GM21825 (cell line): ENCODE results near the gene RPL9.
A peak's percentile ranks its signal among the peaks of the same experiment; 100 is the strongest.
"Not testable (repeated sequence)": the region's sequence is repeated elsewhere in the genome, so short reads cannot be mapped to it uniquely, and the experiment has no call there.

ENCODE experiments used
- ATAC-seq: cut with Tn5 transposase; IDR thresholded peaks from one replicate; pipeline ENCODE4 v1.9.1; 2021; ENCODE audit warnings: mild to moderate bottlenecking, moderate library complexity; ENCODE audit not compliant: unreplicated experiment

The RPL9 gene

DNA sequence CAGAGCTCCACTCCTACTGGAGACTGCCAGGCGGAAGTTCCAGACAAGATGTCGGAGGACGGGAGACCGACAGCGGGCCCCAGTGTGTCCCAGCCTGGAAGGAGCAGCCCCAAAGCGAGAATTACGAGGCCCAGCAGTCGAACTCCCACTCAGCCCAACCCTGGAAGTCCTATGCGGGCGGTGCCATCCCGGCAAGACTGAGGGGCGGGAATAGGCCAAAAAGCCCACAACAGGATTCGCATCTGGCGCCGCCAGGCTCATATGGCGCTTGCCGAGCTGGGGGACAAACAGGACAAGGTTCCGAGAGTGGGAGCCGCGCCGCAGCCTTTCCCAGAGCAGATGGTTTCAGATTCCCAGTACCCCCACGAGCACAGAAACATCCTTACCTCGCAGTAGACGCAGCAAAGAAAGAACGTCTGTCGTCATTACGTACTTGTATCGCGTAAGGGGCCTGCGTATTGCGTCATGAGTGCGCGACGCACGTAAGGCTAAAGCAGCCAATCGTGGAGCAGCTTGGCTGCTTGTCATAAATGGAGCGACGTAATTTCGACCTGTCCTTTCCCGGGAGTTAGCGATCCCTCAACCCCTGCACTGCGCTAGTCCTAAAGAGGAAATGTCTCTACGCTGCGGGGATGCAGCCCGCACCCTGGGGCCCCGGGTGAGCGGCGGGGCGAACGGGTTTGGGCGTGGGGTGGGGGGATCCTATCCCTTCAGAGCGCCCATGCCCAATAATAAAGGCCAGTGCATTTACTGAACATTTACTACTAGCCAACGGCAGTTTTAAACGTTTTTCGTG is at the start of gene RPL9, which contains the start of gene LIAS:
Gene RPL9 (minus strand): TSS at position 418 of the 796 bp plus-strand sequence. CDS start 483 bp downstream, outside the sequence.
Gene LIAS (plus strand): TSS at position 552 of the 796 bp plus-strand sequence. CDS start 62 bp downstream, at position 614.
- ATAC-seq: peak; percentile 80

DNA sequence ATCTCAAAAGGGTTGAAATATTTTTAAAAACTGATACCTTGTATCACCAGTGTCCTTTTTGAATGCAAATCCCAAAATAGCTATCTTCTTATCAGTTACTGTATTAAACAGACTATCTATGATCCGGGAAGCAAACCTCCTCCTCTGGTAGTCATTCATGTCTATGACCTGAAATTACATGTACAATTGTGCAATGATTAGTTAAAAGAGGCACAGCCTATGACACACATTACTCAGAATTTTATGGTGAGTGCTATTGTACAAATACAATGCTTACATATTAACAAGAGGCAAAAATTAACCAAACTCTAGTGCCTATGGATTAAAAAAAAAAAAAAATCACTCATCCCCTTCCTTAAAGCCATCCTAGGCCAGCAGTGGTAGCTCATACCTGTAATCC is 46.9 kb upstream of the RPL9 start:
- no peak for ATAC-seq

DNA sequence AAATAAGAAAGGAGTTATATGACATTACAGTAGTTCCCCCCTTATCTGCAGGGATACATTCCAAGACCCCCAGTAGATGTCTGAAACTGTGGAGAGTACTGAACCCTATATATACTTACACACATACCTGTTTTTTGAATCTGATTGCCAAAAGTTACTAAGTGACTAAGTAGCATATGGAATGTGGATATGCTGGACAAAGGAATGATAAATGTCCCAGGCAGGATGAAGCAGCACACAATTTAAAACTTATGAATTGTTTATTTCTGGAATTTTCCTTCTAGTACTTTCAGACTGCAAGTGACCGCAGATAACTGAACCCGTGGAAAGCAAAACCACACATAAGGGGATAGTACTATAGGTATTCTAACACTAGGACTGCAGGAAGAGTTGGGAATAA is 45.8 kb upstream of the RPL9 start:
- ATAC-seq: no peak

DNA sequence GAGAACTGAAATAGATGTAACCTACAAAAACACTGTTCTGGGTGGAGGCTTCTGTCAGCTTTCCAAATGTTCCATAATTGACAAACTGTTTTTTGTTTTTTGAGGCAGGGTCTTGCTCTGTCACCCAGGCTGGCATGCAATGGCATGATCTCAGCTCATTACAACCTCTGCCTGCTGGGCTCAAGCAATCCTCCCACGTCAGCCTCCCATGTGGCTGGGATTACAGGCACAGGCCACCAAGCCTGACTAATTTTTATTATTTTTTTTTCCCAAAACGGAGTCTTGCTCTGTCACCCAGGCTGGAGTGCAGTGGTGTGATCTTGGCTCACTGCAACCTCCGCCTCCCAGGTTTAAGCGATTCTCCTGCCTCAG is 43.9 kb upstream of the RPL9 start:
- not testable (repeated sequence) for ATAC-seq

DNA sequence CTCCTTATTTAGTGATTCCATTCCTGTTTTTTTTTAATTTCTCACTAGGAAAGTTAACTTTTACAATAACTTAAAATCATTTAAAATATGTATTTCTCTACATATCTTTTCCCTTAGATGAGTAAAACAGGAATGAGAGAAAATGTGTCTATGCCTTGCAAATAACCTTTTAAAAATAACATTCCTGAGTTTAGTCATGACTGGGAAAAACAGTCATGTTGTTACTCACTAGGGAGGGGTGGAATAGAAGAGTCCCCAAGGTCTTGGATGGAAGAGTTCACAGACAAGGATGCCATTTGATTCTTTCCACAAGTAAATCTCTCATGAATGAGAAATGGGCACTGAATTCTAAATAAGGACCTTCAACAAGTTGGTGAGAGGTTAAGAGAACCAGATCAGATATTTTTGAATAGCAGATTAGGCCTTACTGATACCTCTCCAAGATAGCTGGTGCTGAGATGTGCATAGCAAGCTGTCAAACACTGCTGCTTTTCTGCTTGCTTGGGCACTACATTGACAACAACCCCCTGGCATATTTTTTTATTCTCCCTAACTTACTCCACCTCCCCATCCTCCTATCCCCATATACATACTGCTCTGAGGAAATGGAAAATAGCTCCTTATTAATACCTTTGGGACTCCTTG is 43.4 kb upstream of the RPL9 start:
- no peak for ATAC-seq

DNA sequence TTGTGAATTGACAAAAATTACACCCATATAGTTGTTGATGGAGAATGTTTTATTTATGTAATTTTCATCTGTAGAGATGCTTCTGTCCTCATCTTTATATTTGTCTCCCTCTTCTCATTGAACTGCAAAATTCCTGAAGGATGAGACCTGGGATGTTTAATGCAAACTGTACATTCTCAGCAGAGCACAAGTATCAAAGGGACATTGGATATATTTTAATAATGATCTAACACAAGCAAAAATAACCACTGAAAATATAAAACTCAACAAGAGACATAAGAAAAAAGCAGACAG is 40.0 kb upstream of the RPL9 start:
- no peak for ATAC-seq

DNA sequence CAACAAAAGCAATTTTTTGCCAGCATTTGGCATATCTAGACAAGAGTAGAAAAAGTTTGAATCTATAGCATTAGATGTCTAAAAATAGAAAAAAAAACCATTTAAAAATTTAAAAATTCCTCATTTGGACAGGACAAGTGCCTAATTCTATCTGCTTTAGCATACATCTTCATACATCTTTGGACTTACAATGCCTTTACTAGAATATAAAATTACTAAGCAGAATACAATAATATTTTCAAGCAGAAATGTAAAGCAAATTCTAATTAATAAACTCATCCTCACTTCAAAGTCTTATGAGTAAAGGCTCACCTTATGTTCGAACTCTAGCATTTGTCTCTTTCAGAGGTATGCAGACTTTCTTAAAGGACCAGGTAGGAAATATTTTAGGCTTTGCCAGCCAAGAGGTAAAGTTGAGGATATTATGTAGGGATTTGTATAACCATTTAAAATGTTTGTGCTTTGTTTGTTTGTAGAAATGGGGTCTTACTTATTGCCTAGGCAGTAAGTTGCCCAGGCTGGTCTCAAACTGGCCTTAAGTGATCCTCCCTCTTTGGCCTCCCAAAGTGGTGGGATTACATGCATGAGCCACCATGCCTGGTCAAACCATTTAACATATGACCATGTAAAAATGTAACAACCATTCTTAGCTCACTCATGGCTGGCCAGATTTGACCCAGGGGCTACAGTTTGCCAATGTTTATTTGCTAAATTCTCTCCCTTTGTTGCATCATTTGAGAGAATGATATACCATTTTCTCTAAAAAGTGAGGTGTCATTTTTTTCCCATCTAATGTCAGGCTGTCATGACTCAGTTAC is 39.4 kb upstream of the RPL9 start:
- no peak for ATAC-seq

DNA sequence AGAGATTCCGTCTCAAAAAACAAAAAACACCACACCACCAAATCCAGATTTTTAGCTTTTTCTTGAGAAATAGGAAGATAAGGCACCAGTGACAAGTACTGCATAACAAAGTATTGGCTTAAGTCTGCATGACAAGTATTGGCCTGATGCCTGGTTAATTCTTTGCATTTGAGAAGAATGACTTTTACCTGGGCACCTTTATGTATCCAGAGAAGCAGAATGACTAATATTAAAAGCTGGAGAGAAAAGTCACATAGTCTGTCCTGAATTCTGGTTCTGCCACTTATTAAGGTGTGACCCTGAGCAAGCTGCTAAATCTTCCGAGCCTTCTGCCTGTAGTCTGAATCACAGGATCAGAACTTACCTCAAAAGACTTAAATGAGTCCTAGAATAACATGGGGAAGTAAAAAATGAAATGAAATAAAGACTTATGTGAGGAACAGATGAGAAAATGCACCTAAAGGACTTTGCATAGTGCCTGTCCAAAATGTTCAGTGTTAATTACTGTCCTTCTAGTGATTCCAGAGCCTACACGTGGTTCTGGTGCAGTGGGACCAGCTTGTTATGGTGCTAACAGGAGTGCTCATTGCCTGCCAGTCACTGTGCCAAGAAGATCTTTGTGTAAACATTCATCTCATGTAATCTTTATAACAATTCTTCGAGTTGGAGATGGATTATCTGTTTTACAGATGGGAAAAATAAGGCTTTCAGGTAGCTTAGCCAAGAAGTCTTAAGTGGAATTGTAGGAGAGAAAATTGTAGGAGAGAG is 36.9 kb upstream of the RPL9 start:
- no peak for ATAC-seq

DNA sequence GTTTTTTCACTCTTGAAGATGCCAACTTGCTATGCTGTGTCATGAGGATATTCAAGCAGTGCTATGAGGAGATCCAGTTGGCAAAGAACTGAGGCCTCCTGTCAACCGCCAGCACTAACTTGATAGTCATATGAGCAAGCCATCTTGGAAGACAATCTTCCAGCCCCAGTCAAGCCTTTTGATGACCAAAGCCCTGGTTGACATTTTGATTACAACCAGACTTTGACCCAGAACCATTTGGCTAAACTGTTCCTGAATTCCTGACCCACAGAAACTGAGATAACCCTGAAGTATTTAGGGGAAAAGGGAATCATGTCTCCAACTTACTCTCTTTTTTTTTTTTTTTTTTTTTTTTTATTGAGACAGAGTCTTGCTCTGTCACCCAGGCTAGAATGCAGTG is 35.6 kb upstream of the RPL9 start:
- no peak for ATAC-seq

DNA sequence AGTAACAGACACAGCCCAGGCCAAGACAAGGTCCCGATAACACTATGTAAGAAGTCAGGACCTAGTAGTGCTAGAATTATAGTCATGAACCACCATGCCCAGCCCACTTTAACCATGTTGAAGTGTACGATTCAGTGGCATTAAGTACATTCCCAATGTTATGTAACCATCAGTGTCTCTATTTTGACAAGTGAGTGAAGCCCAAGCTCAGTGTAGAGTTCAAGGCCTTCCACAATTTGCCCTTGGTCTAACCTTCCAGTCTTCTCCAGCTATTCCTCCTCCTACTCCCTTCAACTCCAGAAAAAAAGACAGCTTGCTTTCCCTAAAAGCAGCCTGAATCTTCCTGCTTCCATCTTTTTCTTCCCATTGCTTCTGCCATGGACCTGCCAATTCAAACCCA is 31.6 kb upstream of the RPL9 start:
- no peak for ATAC-seq

DNA sequence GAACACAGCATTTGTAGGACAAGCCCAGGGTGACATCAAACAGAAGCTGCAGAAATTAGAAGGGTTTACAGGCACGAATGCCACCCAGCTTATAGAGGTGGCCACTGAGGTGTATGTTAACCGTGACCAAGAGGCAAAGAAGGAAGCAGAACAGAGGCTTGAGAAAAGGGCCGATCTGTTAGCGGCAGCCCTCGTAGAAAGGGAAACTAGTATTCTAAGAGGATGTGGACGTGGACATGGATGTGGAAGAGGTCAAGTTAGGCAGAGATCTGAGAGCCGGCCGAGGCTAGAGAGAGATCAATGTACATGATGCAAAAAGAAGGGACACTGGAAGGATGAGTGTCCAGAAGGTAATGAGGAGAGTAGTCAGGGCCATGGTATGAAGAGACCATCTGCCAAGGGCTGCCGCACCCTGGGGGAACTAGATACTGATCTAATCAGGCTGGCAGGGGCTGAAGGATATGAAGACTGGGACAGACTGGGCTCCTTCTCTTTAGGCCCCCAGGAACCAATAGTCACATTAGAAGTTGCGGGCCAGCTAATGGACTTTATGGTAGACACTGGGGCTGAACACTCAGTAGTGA is 27.6 kb upstream of the RPL9 start:
- ATAC-seq: no peak

DNA sequence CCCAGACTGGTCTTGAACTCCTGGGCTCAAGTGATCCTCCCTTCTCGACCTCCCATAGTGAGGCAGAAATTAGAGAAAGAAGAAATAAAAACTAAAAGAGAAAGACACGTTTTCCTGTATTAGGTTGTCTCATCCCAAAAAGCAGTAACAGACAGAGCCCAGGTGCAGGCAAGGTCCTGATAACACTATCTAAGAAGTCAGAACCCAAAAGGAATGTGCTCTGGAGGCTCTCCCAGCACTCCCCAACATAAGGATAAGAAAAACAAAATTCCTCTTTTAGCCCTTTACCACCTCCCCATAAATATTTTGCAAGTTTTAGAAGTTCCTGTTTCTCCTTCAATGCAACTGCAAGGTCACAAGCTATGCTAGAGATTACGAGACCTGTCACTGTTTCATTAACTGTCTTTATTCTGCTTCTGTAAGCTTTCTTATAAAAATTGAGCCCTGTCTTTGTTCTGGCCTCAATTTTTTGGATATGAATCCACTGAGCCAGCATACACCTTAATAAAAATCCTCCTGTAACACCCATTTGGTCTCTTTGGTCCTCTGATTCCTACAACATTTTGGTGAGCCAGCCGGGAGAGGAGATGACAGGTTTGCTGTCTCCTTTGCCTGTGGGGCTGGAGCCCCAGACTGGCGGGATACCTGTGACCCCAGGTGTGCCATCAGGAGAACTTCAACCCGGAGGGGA is 26.0 kb upstream of the RPL9 start:
- ATAC-seq: no peak

DNA sequence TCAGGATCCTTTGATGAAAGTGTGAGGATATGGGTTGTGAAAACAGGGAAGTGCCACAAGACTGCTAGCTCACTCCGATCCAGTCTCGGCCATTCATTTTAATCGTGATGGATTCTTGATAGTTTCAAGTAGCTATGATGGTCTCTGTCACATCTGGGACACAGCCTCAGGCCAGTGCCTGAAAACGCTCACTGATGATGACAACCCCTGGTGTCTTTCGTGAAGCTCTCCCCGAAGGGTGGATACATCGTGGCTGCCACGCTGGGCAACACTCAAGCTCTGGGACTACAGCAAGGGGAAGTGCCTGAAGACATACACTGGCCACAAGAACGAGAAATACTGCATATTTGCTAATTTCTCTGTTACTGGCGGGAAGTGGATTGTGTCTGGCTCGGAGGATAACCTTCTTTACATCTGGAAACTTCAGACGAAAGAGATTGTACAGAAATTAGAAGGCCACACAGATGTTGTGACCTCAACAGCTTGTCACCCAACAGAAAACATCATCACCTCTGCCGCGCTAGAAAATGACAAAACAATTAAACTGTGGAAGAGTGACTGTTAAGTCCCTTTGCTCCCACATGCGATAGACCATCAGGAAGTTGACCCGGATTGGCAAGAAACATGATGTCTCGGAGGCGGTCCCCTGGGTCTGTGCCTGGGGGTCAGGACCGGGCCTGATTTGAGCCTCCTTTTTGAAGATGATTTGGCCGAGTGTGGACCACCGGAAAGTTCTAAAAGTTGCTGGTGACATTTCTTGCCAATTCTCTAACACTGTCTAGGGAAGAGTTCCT is 22.4 kb upstream of the RPL9 start:
- ATAC-seq: no peak

DNA sequence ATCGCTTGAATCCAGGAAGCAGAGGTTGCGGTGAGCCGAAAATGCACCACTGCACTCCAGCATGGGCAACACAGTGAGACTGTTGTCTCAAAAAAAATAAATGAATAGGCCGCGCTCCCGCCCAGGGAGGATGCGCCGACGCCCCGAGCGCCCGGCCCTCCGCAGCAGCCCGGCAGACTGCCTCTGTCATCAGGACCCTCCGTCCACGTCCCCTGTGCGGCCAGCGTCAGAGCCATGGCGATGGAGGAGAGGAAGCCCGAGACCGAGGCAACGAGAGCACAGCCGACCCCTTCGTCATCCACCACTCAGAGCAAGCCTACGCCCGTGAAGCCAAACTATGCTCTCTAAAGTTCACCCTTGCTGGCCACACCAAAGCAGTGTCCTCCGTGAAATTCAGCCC is 21.5 kb upstream of the RPL9 start:
- ATAC-seq: no peak

DNA sequence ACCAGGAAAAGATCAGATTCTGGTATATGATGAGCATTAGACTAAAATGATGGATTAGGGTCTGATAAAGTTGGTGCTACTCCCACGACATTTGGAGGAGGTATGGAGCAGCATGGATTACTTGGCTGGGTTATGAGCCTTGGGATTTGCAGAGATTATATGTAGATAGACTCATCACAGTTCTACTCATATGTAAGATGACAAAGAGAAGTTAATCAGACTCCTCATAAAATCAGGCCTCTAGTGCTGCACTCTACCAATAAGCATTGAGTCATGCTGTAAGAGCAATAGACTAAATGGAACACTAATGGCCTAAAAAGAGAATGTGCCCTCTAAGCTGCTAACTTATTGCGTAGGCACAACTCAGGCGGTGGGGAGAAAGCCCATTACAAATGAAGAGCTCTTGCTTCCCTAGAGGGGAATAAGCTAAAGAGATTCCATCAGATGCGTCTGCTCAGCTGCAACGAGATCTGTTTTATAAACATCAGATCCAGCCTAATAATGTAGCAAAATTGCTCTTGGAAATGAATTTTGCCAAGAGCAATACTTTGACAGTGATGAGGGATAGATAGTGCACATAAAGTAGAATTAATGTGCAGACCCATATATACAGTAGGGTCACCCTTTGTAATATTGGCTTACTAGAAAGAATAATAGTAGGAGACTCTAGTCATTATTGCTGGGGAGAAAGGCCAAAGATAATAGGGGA is 17.6 kb upstream of the RPL9 start:
- no peak for ATAC-seq

DNA sequence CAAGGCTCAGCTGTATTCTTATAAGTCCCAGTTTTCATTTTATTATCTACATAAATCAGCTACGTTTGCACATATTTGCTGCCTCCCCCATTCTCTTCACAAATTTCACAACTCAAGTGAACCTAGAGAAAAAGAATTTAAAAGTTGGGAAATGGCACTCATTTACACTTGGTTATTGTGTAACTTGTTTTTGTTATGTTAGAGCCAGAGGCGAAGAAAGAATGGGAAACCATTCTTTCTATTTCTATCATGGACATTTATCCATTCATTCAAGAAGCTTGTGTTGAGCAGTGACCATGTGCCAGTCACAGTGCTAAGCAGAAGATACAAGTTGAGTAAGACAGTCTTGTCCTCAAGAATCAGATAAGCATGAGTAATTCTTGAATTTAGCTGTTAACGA is 13.7 kb upstream of the RPL9 start:
- no peak for ATAC-seq

DNA sequence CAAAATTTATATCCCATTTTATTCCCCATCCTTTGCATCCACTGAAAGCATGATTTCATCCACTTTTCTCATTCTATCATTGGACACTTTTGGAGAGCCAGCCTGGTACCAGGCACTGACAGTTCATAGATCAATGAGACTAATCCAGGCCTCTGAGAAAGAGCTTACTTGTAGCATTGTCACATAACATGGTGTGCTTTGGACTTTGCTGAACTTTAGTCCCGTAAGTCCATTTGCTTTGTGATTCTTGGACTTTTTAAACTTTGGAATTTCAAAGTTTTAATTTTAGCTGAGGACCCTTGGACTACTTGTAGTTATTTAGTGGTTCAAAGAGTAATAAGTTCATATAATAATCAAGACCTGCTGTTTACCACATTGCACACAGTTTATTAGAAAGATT is 11.7 kb upstream of the RPL9 start:
- ATAC-seq: no peak

DNA sequence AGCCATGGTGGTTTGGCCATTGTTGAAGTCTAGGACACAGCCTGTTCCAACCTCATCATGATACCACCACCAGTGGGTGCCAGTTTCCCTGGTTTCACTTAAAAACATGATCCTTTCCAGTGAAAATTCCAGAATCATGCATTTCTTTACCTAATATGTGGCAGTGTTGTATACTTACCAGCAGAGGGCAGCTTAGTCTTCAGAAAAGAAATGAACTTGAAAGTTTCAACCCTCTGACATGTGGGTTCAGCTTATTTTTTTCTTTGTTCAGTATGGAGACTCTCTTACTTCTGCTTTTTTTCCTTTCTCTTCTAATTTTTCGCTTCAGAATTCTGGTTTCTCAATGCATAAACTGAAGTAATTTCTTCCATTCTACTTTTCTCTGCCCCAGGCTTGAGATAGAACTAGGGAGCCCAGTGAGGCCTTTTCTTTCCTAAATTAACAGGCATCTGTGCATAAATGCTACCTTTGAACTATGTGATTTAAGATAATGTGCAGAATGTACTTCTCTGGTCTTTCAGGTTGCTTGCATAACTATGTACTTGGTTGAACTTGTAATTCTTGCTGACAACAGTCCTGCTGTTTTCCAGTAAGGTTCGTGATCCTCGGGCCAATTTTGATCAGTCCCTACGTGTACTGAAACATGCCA is 10.8 kb upstream of the RPL9 start:
- peak; percentile 78 for ATAC-seq
